Measurements from ENCODE around the gene MED9.
"Not testable (repeated sequence)": the region's sequence is repeated elsewhere in the genome, so short reads cannot be mapped to it uniquely, and the experiment has no call there.

The MED9 gene

DNA sequence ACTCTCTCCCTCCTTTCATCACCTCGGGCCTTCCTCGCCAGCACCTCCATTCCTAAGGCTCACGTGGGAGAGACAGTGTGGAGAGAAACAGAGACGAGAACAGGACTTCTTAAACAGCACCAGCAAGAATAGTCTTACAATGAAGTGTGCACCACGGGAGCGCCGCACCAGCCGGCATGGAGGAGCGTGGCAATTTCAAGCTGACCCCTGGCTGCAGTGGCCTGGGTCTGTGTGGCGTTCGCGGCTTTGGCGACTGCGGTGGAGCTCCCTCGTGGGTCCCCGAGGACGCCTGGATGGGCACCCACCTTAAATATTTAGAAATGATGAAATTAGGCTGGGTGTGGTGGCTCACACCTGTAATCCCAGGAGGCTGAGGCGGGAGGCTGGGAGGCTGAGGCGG lies 20.5 kb upstream of the MED9 start:
- no peak for DNase-seq

- DNase-seq: no peak
These were observed 19.1 kb upstream of the MED9 start for GRCh38 chr17:17457680-17458079.

- no peak for DNase-seq
These were observed 16.8 kb upstream of the MED9 start for GRCh38 chr17:17460038-17460437.

GRCh38 chr17:17462048-17462824 lies 14.6 kb upstream of the MED9 start:
- no peak for DNase-seq

GRCh38 chr17:17463821-17464220 lies 13.0 kb upstream of the MED9 start:
- no peak for DNase-seq

DNA sequence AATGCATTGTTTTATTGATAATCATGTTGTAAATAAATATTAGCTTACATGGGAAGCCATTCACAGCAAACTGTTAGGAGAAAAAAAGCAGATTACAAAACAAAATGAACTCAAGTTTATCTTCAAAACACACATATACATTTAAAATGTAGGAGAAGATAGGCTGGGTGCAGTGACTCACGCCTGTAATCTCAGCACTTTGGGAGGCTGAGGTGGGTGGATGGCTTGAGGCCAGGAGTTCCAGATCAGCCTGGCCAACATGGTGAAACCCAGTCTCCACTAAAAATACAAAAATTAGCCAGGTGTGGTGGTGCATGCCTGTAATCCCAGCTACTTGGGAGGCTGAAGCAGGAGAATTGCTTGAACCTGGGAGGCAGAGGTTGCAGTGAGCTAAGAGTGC lies 10.9 kb upstream of the MED9 start:
- not testable (repeated sequence) for DNase-seq

DNA sequence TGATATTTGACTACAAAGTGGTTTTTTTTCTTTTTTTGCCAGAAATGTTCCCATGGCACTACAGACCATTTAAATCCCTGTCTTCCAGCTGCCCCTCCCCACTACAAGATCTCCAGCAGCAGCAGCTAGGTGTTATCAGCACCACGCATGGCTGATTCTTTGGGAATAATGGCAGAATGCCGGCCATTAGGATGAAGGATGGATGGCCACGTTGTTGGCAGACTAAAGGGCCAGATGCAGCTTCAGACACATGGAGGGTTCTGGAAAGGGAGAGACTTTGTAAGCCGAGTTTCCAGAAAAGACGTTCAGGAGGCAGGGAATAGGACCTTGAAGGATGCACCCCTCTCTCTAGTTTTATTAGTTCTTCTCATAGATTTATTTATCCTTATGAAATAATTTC lies 10.3 kb upstream of the MED9 start:
- DNase-seq: no peak

DNA sequence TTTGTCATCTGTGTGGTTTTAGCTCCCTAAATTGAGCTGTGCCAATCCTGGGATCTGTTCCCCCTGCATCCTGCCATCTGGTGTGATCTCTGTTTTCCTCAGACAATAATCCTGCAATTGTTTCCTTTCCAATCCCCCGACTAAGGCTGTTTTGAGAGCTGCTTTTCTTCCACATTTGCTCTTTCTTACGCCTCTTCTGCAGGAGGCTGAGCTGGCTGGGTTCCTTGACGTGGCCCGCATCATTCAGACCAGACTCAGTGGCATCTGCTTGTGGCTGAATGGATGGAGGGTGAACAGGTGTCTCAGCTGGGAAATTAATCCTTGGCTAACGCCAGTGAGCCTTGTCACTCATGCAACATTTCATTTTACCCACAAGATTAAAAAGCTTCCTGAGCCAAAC lies 9.8 kb upstream of the MED9 start:
- no peak for DNase-seq

- no peak for DNase-seq
These were observed 9.1 kb upstream of the MED9 start for GRCh38 chr17:17467720-17468119.

DNA sequence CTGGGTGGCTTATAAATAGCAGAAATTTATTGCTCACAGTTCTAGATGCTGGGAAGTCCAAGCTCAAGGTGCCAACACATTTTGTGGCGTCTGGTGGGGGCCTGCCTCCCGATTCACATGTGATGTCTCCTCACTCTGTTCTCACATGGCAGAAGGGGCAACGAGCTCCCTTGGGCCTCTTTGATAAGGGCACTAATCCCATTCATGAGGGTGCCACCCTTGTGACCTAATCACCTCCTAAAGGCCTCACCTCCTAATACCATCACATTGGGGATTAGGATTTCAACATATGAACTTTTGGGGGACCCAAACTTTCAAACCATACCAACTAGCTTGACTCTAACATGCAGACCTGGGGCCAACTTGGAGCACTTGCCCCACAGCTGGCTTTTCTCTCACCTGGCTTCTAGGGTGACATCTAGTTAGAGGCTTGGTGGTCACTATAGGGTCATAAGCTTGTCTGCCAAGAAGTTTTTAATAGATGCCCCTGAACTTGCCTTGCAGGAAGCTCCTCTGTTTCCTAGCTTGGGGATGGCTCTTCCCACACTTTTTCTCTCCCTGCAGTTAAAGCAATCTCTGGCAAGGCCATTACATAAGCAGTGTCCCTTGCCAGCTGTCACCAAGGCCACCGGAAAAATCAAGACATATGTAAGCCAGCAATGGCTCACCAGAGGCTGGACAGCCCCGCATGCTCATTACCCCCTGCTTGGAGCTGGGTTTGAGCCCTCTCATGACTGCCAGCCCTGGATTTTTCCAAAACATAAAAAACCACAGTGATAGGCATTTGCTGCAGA lies 8.4 kb upstream of the MED9 start:
- no peak for DNase-seq

- DNase-seq: no peak
These were observed 7.4 kb upstream of the MED9 start for GRCh38 chr17:17469358-17469757.

GRCh38 chr17:17469996-17470395 lies 6.8 kb upstream of the MED9 start:
- no peak for DNase-seq

- no peak for DNase-seq
These were observed 4.4 kb upstream of the MED9 start for GRCh38 chr17:17472333-17472920.

DNA sequence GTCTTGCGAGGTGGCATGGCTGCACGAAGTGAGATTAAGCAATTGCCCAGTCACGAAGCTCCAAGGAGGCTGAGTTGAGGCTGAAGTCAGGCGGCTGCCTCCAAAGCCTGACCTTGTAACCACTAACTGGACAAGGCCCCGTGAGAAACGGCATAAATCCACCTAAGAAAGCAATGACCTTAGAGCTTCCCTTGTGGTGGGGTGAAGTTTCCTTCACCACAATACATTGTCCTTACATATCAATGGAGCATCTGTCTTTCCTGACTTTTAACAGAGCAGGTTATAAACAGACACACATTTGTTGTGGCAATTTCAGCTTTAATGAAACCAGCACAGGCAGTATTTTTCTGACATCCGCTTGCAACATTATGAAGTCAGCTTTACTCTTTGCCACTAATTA lies 2.5 kb upstream of the MED9 start:
- DNase-seq: no peak

DNA sequence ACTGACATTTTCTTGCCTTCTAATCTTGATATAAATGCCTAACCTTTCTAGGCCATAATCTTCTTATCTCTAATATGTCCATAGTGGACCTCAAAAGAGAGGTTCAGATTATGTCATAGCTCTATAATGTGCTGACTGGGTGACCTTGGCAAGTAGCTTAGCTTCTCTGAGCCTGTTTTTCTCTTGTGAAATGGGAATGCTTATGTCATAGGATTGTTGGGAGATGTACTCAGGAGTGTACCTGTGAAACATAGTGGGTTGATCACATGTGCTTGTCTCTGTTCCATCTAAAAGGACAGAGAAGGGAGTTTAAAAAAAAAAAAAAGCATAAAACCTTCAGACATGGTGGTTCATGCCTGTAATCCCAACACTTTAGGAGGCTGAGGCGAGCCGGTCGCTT lies 2.4 kb downstream of the MED9 start:
- DNase-seq: no peak

- no peak for DNase-seq
These were observed 3.9 kb downstream of the MED9 start for GRCh38 chr17:17480593-17481148.

DNA sequence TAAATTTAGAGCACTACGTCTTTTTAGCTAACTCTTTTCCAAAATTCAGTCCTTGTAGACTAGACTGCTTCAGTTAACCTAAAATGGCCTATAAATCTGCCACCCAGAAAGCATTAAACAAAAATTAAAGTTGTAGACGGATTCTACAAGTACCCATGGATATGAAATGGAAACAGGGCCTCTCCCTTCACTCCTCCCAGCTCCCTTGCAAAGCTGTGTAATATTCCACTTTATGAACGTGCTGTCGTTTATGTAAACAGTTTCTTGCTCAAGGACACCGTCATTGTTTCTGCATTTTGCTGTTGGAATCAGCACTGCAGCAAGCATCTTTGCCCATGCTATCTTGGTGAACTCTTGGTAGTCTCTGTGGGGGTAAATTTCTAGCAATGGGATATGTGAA lies 5.1 kb downstream of the MED9 start:
- DNase-seq: no peak

GRCh38 chr17:17484451-17484899 lies 7.7 kb downstream of the MED9 start:
- no peak for DNase-seq

DNA sequence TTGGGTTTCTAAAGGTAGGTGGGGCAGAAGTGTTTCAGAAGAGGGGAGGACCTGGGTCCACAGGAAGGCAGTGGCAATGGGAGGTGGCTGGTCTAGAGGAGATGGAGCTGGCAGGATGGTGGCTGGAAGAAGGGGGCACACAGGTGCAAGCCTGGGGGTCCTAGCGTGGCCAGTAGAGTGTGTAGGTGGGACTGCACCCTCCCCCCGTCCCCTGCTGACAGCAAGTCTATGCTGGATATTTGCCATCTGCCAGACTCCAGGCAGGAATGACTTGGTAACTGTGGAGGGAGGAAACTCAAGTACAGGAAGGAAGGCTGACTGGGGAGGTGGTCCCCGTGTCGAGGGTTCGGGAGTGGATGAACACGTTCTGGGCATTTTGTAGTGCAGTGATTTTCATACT lies 8.6 kb downstream of the MED9 start:
- DNase-seq: no peak

DNA sequence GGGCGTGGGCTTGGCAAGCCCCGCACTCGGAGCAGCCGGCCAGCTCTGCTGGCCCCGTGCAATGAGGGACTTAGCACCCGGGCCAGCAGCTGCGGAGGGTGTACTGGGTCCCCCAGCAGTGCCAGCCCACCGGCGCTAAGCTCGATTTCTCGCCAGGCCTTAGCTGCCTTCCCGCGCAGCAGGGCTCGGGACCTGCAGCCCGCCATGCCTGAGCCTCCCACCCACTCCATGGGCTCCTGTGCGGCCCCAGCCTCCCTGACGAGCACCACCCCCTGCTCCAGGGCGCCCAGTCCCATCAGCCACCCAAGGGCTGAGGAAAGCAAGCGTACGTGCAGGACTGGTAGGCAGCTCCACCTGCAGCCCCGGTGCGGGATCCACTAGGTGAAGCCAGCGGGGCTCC lies 9.6 kb downstream of the MED9 start:
- not testable (repeated sequence) for DNase-seq

GRCh38 chr17:17487998-17488397 lies 11.2 kb downstream of the MED9 start:
- DNase-seq: no peak

DNA sequence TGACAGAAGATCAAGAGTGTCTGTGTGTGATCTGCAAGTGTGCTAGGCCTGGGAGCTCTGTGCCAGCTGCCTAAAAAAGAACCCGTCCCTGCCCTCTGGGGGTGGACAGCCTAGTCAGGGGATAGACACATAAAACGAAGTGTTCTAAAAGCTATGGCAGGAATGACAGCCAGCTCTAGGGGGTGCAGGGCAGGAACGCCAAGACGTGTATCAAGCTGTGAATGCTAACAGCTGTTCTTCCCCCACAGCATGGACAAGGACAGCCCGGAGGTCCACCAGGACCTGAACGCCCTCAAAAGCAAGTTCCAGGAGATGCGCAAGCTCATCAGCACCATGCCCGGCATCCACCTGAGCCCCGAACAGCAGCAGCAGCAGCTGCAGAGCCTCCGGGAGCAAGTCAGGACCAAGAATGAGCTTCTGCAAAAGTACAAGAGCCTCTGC lies 14.3 kb downstream of the MED9 start:
- no peak for DNase-seq

GRCh38 chr17:17491546-17491988 lies 14.8 kb downstream of the MED9 start:
- DNase-seq: no peak

- no peak for DNase-seq
These were observed 15.3 kb downstream of the MED9 start for GRCh38 chr17:17492085-17492484.
